ENCODE measurements around the gene STK32C. TPM values are rescaled to one million over a fixed set of nuclear protein-coding genes. Genes with fewer than 3 reads are reported as not detected.

STK32C gene
- total RNA-seq, 4 donors from 2014 or later = 4.8 to 10.9 (median 7.8) TPM

GRCh38 chr10:132202070-132202970, 105.4 kb downstream of the STK32C start:
- Histone ChIP-seq H3K36me3 (peaks cover 0 to 51% (median 3%) of the 10 kb centered on the region in 4 donors), H3K27me3 (no peaks in the 10 kb centered on the region), H3K9me3 (no peaks in the 10 kb centered on the region), H3K4me1 (no peaks in the 10 kb centered on the region), H3K4me3 (no peak overlapping the region), H3K27ac (replicated peaks in 1 of 4) (no peak overlapping the region)
- WGBS = 89% methylated on average over 40 of the region's 48 CpGs
- DNase-seq (ENCODE audit: extremely low spot score) = no peak
- intact Hi-C loops (cut with DNase I) = no loop called here
- TF ChIP-seq POLR2AphosphoS5 (IDR thresholded peaks at IDR 0.05) (no peak), CTCF (IDR thresholded peaks at IDR 0.05) (no peak)

DNA sequence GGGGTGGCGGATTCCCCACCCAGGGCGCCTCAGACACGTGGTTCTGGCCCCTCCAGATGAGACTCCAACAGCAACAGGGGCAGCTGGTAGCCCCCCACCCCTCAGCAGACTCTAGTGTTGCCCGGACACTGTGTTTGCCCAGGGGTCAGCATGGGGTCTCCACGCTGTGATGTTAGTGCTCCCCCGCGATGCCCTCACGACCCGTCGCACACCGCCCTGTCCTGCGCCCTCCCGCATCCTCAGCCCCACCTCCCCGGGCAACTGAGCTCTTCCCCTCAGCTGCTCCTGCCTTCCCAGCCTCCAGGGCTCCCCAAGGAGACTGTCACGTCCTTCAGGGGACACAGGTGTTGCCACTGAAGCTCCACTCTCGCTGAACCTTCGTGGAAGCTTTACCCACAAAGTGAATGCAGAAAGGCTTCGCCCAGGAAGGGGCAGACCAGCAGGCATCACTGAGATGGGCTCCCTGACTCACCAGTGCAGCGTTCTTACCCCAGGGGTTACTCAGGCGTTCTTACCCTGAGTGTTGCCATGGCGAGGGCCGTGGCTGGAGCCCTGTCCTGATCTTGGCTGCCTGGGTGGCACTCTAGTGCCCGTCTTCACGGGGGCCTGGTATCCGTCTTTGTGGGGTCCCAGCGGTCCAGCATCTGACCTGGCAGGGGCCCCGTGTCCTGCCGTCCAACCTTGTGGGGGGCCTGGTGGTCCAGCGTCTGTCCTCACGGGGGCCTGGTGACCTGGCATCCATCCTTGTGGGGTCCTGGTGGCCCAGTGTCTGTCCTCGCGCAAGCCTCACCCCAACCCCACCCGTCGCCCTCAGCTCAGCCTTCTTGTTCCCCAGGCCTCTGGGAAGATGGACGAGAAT, 106.4 kb downstream of the STK32C start:
- WGBS = 91% methylated on average over 26 of the region's 35 CpGs
- H3K27me3 ChIP-seq = no peaks in the 10 kb centered on the region
- H3K27ac ChIP-seq (replicated peaks in 1 of 4) = no peak overlapping the region
- no peaks in the 10 kb centered on the region for H3K4me1 ChIP-seq
- no peak overlapping the region for H3K4me3 ChIP-seq
- H3K9me3 ChIP-seq = no peaks in the 10 kb centered on the region
- TF ChIP-seq CTCF (IDR thresholded peaks at IDR 0.05) = no peak
- TF ChIP-seq POLR2AphosphoS5 (IDR thresholded peaks at IDR 0.05) = no peak
- TF ChIP-seq EP300 (IDR thresholded peaks at IDR 0.05) = no peak
- TF ChIP-seq POLR2A (IDR thresholded peaks at IDR 0.05; ENCODE audit: low read depth) = no peak
- DNase-seq (ENCODE audit: extremely low spot score) = no peak
- H3K36me3 ChIP-seq = peaks cover 0 to 57% (median 3%) of the 10 kb centered on the region in 4 donors
- intact Hi-C loops (cut with DNase I) = no loop called here

GRCh38 chr10:132200344-132201110, 107.2 kb downstream of the STK32C start:
- DNase-seq (ENCODE audit: extremely low spot score) = no peak
- no peaks in the 10 kb centered on the region for H3K9me3 ChIP-seq
- no CpG with 5 or more reads among the region's 35 CpGs for WGBS
- H3K36me3 ChIP-seq = peaks cover 0 to 57% (median 3%) of the 10 kb centered on the region in 4 donors
- H3K27me3 ChIP-seq = no peaks in the 10 kb centered on the region
- intact Hi-C loops (cut with DNase I) = no loop called here
- no peak overlapping the region for H3K4me3 ChIP-seq
- no peaks in the 10 kb centered on the region for H3K4me1 ChIP-seq
- H3K27ac ChIP-seq (replicated peaks in 1 of 4) = no peak overlapping the region
- no peak for TF ChIP-seq EP300 (IDR thresholded peaks at IDR 0.05)
- no peak for TF ChIP-seq CTCF (IDR thresholded peaks at IDR 0.05)
- TF ChIP-seq POLR2AphosphoS5 (IDR thresholded peaks at IDR 0.05) = no peak

- H3K4me1 ChIP-seq = no peaks in the 10 kb centered on the region
- peaks cover 0 to 53% (median 0%) of the 10 kb centered on the region in 4 donors for H3K36me3 ChIP-seq
- H3K9me3 ChIP-seq = no peaks in the 10 kb centered on the region
- TF ChIP-seq EP300 (IDR thresholded peaks at IDR 0.05) (no peak), POLR2A (IDR thresholded peaks at IDR 0.05; ENCODE audit: low read depth) (no peak), POLR2AphosphoS5 (IDR thresholded peaks at IDR 0.05) (no peak), CTCF (IDR thresholded peaks at IDR 0.05) (no peak)
- no peak overlapping the region for H3K27ac ChIP-seq (replicated peaks in 1 of 4)
- no peak overlapping the region for H3K4me3 ChIP-seq
- DNase-seq (ENCODE audit: extremely low spot score) = no peak
- H3K27me3 ChIP-seq = no peaks in the 10 kb centered on the region
- intact Hi-C loops (cut with DNase I) = no loop called here
- WGBS = 100% methylated on average over 2 of the region's 16 CpGs
Measured at GRCh38 chr10:132199854-132200311, 107.9 kb downstream of the STK32C start.

Data from esophagus muscularis mucosa (tissue), 4 donors.